ENCODE data around the gene UBE2D1.

The UBE2D1 gene

GRCh38 chr10:58334817-58335305 lies at the start of gene UBE2D1:
Gene UBE2D1, plus strand, starts transcription at chr10:58335006. Its CDS starts 196 bp downstream, at chr10:58335202.
- peak; percentile 6 for DNase-seq

- DNase-seq, result no peak
These were observed 43.1 kb upstream of the UBE2D1 start for GRCh38 chr10:58291538-58292174.

GRCh38 chr10:58293989-58294388 lies 40.8 kb upstream of the UBE2D1 start:
- DNase-seq, result no peak

- DNase-seq, result peak; percentile 7
These were observed 35.2 kb upstream of the UBE2D1 start for GRCh38 chr10:58299580-58299979.

- DNase-seq, result peak; percentile 49
These were observed 34.1 kb upstream of the UBE2D1 start for GRCh38 chr10:58300676-58301075.

- no peak for DNase-seq
These were observed 32.6 kb upstream of the UBE2D1 start for GRCh38 chr10:58302254-58302653.

GRCh38 chr10:58304099-58304633 lies 30.6 kb upstream of the UBE2D1 start:
- DNase-seq, result no peak

- DNase-seq, result no peak
These were observed 29.0 kb upstream of the UBE2D1 start for GRCh38 chr10:58305821-58306220.

- no peak for DNase-seq
These were observed 27.1 kb upstream of the UBE2D1 start for GRCh38 chr10:58307676-58308075.

GRCh38 chr10:58311026-58311425 lies 23.8 kb upstream of the UBE2D1 start:
- no peak for DNase-seq

GRCh38 chr10:58316874-58317273 lies 17.9 kb upstream of the UBE2D1 start:
- no peak for DNase-seq

GRCh38 chr10:58318346-58318745 lies 16.5 kb upstream of the UBE2D1 start:
- no peak for DNase-seq

- DNase-seq, result no peak
These were observed 15.2 kb upstream of the UBE2D1 start for GRCh38 chr10:58319599-58319998.

GRCh38 chr10:58320351-58321049 lies 14.3 kb upstream of the UBE2D1 start:
- DNase-seq, result no peak

GRCh38 chr10:58322072-58322834 lies 12.6 kb upstream of the UBE2D1 start:
- no peak for DNase-seq

GRCh38 chr10:58322835-58323209 lies 12.0 kb upstream of the UBE2D1 start:
- no peak for DNase-seq

GRCh38 chr10:58326967-58327381 lies 7.8 kb upstream of the UBE2D1 start:
- DNase-seq, result no peak

GRCh38 chr10:58328233-58328632 lies 6.6 kb upstream of the UBE2D1 start:
- DNase-seq, result no peak

GRCh38 chr10:58330431-58330830 lies 4.4 kb upstream of the UBE2D1 start:
- DNase-seq, result no peak

GRCh38 chr10:58331646-58332045 lies 3.2 kb upstream of the UBE2D1 start:
- DNase-seq, result no peak

- no peak for DNase-seq
These were observed 650 bp downstream of the UBE2D1 start for GRCh38 chr10:58335306-58336005.

GRCh38 chr10:58336242-58336641 lies 1.4 kb downstream of the UBE2D1 start:
- DNase-seq, result no peak

GRCh38 chr10:58341422-58341821 lies 6.6 kb downstream of the UBE2D1 start:
- no peak for DNase-seq
